ENCODE results near the gene SLC5A12. TPM values are rescaled to one million over a fixed set of nuclear protein-coding genes. Genes with fewer than 3 reads are reported as not detected.

The SLC5A12 gene
- total and polyA plus RNA-seq, 10 of the 15 experiments (the other 5 are each of a cell fraction or from before 2014, with no cell fraction given) = 0.06 to 0.15 TPM; not detected in 8

DNA sequence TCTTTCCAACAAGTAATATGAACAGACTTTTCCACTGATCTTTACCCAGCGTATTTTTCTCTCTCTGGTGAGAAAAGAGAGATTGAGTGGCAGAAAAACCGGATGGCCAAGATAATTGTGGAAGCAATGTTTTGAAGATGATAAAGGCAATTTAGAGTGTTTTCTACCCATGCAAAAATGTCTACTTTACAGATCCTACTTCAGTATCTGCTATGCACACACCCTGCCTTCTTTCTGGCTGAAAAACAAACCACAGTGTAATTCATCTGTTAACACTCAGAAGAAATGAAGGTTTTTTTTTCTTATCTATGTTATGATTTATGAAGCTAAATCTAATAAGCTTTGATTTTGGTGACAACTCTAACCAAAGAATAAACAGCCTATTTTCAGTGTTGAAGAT lies 56.8 kb downstream of the SLC5A12 start (continued):
- TF ChIP-seq, protein P1, sequence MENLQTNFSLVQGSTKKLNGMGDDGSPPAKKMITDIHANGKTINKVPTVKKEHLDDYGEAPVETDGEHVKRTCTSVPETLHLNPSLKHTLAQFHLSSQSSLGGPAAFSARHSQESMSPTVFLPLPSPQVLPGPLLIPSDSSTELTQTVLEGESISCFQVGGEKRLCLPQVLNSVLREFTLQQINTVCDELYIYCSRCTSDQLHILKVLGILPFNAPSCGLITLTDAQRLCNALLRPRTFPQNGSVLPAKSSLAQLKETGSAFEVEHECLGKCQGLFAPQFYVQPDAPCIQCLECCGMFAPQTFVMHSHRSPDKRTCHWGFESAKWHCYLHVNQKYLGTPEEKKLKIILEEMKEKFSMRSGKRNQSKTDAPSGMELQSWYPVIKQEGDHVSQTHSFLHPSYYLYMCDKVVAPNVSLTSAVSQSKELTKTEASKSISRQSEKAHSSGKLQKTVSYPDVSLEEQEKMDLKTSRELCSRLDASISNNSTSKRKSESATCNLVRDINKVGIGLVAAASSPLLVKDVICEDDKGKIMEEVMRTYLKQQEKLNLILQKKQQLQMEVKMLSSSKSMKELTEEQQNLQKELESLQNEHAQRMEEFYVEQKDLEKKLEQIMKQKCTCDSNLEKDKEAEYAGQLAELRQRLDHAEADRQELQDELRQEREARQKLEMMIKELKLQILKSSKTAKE (IDR thresholded peaks at IDR 0.05; ENCODE audit: low read depth, poor library complexity, severe bottlenecking) = no peak
- TF ChIP-seq, protein P2, sequence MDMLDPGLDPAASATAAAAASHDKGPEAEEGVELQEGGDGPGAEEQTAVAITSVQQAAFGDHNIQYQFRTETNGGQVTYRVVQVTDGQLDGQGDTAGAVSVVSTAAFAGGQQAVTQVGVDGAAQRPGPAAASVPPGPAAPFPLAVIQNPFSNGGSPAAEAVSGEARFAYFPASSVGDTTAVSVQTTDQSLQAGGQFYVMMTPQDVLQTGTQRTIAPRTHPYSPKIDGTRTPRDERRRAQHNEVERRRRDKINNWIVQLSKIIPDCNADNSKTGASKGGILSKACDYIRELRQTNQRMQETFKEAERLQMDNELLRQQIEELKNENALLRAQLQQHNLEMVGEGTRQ (IDR thresholded peaks at IDR 0.05; ENCODE audit: borderline replicate concordance, low read depth, low read length) = no peak
- TF ChIP-seq ATF7 (IDR thresholded peaks at IDR 0.05; ENCODE audit: low read depth) (no peak), LARP7 (IDR thresholded peaks at IDR 0.05) (no peak), BCL11A (IDR thresholded peaks at IDR 0.05; ENCODE audit: low read depth, low read length) (no peak), SIN3A (IDR thresholded peaks at IDR 0.05; ENCODE audit: low read depth, low read length) (no peak), POU2F2 (IDR thresholded peaks at IDR 0.05; ENCODE audit: borderline replicate concordance, low read depth, low read length) (no peak), POLR2A (IDR thresholded peaks at IDR 0.05; ENCODE audit: low read depth, low read length) (no peak)
- TF ChIP-seq, protein P3, sequence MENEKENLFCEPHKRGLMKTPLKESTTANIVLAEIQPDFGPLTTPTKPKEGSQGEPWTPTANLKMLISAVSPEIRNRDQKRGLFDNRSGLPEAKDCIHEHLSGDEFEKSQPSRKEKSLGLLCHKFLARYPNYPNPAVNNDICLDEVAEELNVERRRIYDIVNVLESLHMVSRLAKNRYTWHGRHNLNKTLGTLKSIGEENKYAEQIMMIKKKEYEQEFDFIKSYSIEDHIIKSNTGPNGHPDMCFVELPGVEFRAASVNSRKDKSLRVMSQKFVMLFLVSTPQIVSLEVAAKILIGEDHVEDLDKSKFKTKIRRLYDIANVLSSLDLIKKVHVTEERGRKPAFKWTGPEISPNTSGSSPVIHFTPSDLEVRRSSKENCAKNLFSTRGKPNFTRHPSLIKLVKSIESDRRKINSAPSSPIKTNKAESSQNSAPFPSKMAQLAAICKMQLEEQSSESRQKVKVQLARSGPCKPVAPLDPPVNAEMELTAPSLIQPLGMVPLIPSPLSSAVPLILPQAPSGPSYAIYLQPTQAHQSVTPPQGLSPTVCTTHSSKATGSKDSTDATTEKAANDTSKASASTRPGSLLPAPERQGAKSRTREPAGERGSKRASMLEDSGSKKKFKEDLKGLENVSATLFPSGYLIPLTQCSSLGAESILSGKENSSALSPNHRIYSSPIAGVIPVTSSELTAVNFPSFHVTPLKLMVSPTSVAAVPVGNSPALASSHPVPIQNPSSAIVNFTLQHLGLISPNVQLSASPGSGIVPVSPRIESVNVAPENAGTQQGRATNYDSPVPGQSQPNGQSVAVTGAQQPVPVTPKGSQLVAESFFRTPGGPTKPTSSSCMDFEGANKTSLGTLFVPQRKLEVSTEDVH (IDR thresholded peaks at IDR 0.05; ENCODE audit: low read depth, partially characterized antibody) = no peak

All from GM12878 (cell line).